ENCODE measurements around the gene HOXA11.

HOXA11 gene

GRCh38 chr7:27171325-27171636 is 13.8 kb downstream of the HOXA11 start:
- DNase-seq: no peak

GRCh38 chr7:27170426-27171324 is 14.4 kb downstream of the HOXA11 start:
- DNase-seq: no peak

GRCh38 chr7:27169658-27170425 is 15.2 kb downstream of the HOXA11 start:
- no peak for DNase-seq

- no peak for DNase-seq
These were observed 16.6 kb downstream of the HOXA11 start for GRCh38 chr7:27168265-27168947.

GRCh38 chr7:27167916-27168264 is 17.1 kb downstream of the HOXA11 start:
- no peak for DNase-seq

GRCh38 chr7:27166531-27167505 is 18.2 kb downstream of the HOXA11 start:
- no peak for DNase-seq

- DNase-seq: no peak
These were observed 19.0 kb downstream of the HOXA11 start for GRCh38 chr7:27165996-27166530.

- DNase-seq: no peak
These were observed 19.7 kb downstream of the HOXA11 start, which contains the start of gene HOXA9 for GRCh38 chr7:27165089-27165995. Gene HOXA9, minus strand, starts transcription at chr7:27165537. Its CDS starts 80 bp downstream, at chr7:27165457.

GRCh38 chr7:27164367-27165088 is 20.5 kb downstream of the HOXA11 start:
- DNase-seq: no peak

GRCh38 chr7:27164045-27164366 is 21.0 kb downstream of the HOXA11 start:
- DNase-seq: no peak

GRCh38 chr7:27163288-27164044 is 21.6 kb downstream of the HOXA11 start:
- no peak for DNase-seq

- DNase-seq: no peak
These were observed 22.3 kb downstream of the HOXA11 start for GRCh38 chr7:27162561-27163287.

GRCh38 chr7:27161721-27162560 is 23.1 kb downstream of the HOXA11 start:
- no peak for DNase-seq

- DNase-seq: peak in 4 of 56 donors; percentile 14 to 32 (median 24)
These were observed 23.8 kb downstream of the HOXA11 start for GRCh38 chr7:27161214-27161720.

- DNase-seq: peak; percentile 11 to 85 (median 64)
These were observed 24.4 kb downstream of the HOXA11 start for GRCh38 chr7:27160546-27161213.

GRCh38 chr7:27160145-27160545 is 24.9 kb downstream of the HOXA11 start:
- DNase-seq: no peak
